Neural cell (in vitro differentiated cells): ENCODE results near the gene MSANTD4.

Experiments used
- POLR2AphosphoS5 ChIP-seq: IDR thresholded peaks from 2 replicates; pipeline ENCODE4 v1.6.1; 2012
- RAD21 ChIP-seq: fragments of 450-650 bp; conservative IDR thresholded peaks from 2 replicates; pipeline ENCODE4 v1.6.1; 2014; ENCODE audit warnings: antibody characterized with exemption, mild to moderate bottlenecking, moderate library complexity
- TAF1 ChIP-seq: IDR thresholded peaks from 2 replicates; pipeline ENCODE4 v1.6.1; 2012; ENCODE audit warnings: low read depth
- TF ChIP-seq, protein P1 (sequence below): fragments of 450-650 bp; IDR thresholded peaks from 2 replicates; pipeline ENCODE4 v1.5.1; 2014; ENCODE audit warnings: antibody characterized with exemption, mild to moderate bottlenecking, moderate library complexity; ENCODE audit not compliant: poor library complexity, severe bottlenecking
- TF ChIP-seq, protein P2 (sequence below): IDR thresholded peaks from 2 replicates; pipeline ENCODE4 v1.6.1; 2012; ENCODE audit warnings: borderline replicate concordance

DNA sequence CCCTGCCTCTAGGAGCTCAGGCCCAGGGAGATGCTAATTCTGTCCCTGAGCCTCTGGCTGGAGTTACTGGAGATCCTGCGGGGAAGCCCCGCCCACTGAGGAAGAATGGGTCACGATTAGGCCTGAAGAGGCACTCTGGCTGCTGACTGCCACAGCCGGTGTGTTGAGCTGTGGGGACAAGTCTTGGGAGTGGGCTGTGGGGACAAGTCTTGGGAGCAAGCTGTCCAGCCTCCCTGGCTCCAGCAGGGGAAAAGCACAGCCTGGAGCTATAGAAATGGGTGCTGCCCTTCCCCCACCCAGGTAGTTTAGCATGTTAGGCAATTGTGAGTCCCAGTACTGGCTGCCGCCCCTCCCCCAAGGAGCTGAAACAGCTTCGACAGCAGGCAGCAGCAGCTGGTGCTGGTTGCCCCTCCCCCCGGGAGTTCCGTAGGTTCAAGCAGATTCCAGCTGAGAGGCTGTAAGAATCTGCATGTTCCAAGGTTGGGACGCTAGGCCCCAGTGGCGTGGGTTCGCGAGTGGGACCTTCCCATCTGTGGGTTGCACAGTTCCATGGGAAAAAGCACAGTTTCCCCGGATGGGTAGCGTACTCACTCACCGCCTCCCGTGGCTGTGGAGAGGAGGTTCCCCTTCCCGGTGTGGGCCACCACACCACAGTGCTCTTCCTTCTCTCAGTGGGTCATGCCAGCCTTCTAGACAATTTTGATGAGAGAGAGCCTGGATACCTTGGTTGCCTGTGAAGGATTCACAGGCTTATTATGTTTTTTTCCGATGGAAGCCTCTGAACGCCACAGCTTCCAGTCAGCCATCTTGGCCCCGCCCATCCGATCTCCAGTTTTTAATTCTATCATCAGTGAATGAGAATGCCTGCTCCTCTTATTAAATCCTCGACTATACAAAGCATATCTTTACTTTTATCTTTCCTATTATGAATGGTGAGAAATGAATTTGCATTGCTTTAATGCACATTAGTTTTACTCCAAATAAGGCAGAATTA, 61.5 kb downstream of the MSANTD4 start:
- TF ChIP-seq, protein P1, sequence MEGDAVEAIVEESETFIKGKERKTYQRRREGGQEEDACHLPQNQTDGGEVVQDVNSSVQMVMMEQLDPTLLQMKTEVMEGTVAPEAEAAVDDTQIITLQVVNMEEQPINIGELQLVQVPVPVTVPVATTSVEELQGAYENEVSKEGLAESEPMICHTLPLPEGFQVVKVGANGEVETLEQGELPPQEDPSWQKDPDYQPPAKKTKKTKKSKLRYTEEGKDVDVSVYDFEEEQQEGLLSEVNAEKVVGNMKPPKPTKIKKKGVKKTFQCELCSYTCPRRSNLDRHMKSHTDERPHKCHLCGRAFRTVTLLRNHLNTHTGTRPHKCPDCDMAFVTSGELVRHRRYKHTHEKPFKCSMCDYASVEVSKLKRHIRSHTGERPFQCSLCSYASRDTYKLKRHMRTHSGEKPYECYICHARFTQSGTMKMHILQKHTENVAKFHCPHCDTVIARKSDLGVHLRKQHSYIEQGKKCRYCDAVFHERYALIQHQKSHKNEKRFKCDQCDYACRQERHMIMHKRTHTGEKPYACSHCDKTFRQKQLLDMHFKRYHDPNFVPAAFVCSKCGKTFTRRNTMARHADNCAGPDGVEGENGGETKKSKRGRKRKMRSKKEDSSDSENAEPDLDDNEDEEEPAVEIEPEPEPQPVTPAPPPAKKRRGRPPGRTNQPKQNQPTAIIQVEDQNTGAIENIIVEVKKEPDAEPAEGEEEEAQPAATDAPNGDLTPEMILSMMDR = no peak
- TF ChIP-seq, protein P2, sequence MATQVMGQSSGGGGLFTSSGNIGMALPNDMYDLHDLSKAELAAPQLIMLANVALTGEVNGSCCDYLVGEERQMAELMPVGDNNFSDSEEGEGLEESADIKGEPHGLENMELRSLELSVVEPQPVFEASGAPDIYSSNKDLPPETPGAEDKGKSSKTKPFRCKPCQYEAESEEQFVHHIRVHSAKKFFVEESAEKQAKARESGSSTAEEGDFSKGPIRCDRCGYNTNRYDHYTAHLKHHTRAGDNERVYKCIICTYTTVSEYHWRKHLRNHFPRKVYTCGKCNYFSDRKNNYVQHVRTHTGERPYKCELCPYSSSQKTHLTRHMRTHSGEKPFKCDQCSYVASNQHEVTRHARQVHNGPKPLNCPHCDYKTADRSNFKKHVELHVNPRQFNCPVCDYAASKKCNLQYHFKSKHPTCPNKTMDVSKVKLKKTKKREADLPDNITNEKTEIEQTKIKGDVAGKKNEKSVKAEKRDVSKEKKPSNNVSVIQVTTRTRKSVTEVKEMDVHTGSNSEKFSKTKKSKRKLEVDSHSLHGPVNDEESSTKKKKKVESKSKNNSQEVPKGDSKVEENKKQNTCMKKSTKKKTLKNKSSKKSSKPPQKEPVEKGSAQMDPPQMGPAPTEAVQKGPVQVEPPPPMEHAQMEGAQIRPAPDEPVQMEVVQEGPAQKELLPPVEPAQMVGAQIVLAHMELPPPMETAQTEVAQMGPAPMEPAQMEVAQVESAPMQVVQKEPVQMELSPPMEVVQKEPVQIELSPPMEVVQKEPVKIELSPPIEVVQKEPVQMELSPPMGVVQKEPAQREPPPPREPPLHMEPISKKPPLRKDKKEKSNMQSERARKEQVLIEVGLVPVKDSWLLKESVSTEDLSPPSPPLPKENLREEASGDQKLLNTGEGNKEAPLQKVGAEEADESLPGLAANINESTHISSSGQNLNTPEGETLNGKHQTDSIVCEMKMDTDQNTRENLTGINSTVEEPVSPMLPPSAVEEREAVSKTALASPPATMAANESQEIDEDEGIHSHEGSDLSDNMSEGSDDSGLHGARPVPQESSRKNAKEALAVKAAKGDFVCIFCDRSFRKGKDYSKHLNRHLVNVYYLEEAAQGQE = no peak
- TF ChIP-seq RAD21 (no peak), POLR2AphosphoS5 (no peak), TAF1 (no peak)
